Coronary artery (tissue), 2 donors: ENCODE results near the gene NSD1.

Experiments
- DNase-seq: peaks from one replicate; pipeline ENCODE4 v3.0.0-alpha.2; 2017; ENCODE audit warnings: low spot score
- H3K27ac ChIP-seq, 2 donors: fragments of 200-600 bp; sonication (generic); one replicate each; pipeline ENCODE4 v1.5.1; 2016 to 2019
- H3K4me3 ChIP-seq: fragments of 200-600 bp; sonication (generic); 2 replicates; pipeline ENCODE4 v1.5.1; 2016; ENCODE audit warnings: mild to moderate bottlenecking, moderate library complexity
- CTCF ChIP-seq: fragments of 200-600 bp; sonication (generic); IDR thresholded peaks from one replicate; pipeline ENCODE4 v1.5.1; 2019; ENCODE audit warnings: antibody characterized with exemption

Gene NSD1

GRCh38 chr5:177109810-177110209 lies 23.8 kb upstream of the NSD1 start:
- TF ChIP-seq CTCF = no peak

GRCh38 chr5:177111720-177112394 lies 21.7 kb upstream of the NSD1 start:
- peak; percentile 72 for DNase-seq
- Histone ChIP-seq H3K27ac (no peak overlapping the region), H3K4me3 (no peak overlapping the region)
- peak; percentile 94 for TF ChIP-seq CTCF

More at GRCh38 chr5:177109810-177110209, 23.8 kb upstream of the NSD1 start:
- Histone ChIP-seq H3K4me3 (no peak overlapping the region), H3K27ac (no peak overlapping the region)
- DNase-seq = no peak

GRCh38 chr5:177112589-177113220 lies 20.9 kb upstream of the NSD1 start:
- Histone ChIP-seq H3K27ac (no peak overlapping the region), H3K4me3 (no peak overlapping the region)
- no peak for DNase-seq
- no peak for TF ChIP-seq CTCF

- TF ChIP-seq CTCF = peak; percentile 97
- peak overlapping the region; percentile 9 for H3K4me3 ChIP-seq
- peak overlapping the region in 1 of 2 donors; percentile 41 for H3K27ac ChIP-seq
- DNase-seq = no peak
These were observed 19.8 kb upstream of the NSD1 start for GRCh38 chr5:177113566-177114424.

- Histone ChIP-seq H3K4me3 (peak overlapping the region; percentile 57), H3K27ac (peak overlapping the region; percentile 44 to 72)
- peak; percentile 90 for DNase-seq
- TF ChIP-seq CTCF = no peak
These were observed 16.8 kb upstream of the NSD1 start for GRCh38 chr5:177116631-177117373.

GRCh38 chr5:177117441-177118045 lies 16.0 kb upstream of the NSD1 start:
- no peak for TF ChIP-seq CTCF
- H3K4me3 ChIP-seq = no peak overlapping the region
- H3K27ac ChIP-seq = peak overlapping the region; percentile 44 to 72
- DNase-seq = no peak
